IPS-15b (cell line): ENCODE data around the gene ZNF333.

Source experiments
- H3K27me3 ChIP-seq: one replicate; pipeline ENCODE4 v1.6.1; 2013; ENCODE audit warnings: low read length; ENCODE audit not compliant: control insufficient read depth, insufficient read depth
- H3K36me3 ChIP-seq: one replicate; pipeline ENCODE4 v1.6.1; 2013; ENCODE audit warnings: low read length; ENCODE audit not compliant: control insufficient read depth, insufficient read depth
- H3K4me1 ChIP-seq: one replicate; pipeline ENCODE4 v1.6.1; 2013; ENCODE audit warnings: mild to moderate bottlenecking, low read length; ENCODE audit not compliant: control insufficient read depth, insufficient read depth
- H3K4me3 ChIP-seq: one replicate; pipeline ENCODE4 v1.5.1; 2013; ENCODE audit warnings: low read depth, low read length
- H3K9ac ChIP-seq: one replicate; pipeline ENCODE4 v1.6.1; 2013; ENCODE audit warnings: low read depth, mild to moderate bottlenecking, low read length
- H3K9me3 ChIP-seq: one replicate; pipeline ENCODE4 v1.6.1; 2013; ENCODE audit warnings: mild to moderate bottlenecking, low read length; ENCODE audit not compliant: control insufficient read depth, insufficient read depth

ZNF333 gene

DNA sequence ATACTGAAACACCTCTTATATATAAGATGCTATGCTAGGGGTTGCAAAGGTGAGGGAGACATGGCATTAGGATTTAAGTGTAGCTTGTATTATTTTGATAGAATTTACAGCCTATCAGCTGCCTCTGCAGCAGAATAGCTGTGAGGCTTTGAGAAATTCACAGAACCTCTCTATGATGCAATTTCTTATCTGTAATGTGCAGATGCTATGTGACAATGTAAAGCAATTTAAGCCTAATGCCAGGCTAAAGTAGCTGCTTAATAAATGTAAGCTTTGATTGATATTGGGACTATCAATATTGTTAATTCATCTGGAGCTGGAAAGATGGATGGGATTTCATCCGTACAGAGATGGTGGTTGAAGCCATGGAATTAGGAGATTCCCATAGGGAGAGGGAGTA lies 16.8 kb upstream of the ZNF333 start:
- Histone ChIP-seq H3K4me1 (no peaks in the 10 kb centered on the region), H3K9ac (no peak overlapping the region), H3K4me3 (no peak overlapping the region), H3K36me3 (no peaks in the 10 kb centered on the region), H3K27me3 (no peaks in the 10 kb centered on the region), H3K9me3 (no peaks in the 10 kb centered on the region)

- Histone ChIP-seq H3K4me3 (no peak within 1 kb of the TSS), H3K9me3 (no peaks in the 10 kb centered on the region), H3K36me3 (no peaks in the 10 kb centered on the region), H3K4me1 (no peaks in the 10 kb centered on the region), H3K9ac (no peak within 1 kb of the TSS), H3K27me3 (peaks cover 2% of the 10 kb centered on the region)
These were observed 15.1 kb upstream of the ZNF333 start, which contains the start of gene ADGRE3 for GRCh38 chr19:14674764-14675163. Gene ADGRE3, minus strand, starts transcription at chr19:14674844. Its CDS starts 74 bp downstream, at chr19:14674770.

- no peaks in the 10 kb centered on the region for H3K9me3 ChIP-seq
- H3K9ac ChIP-seq: no peak overlapping the region
These were observed 13.1 kb upstream of the ZNF333 start for GRCh38 chr19:14676762-14677161.

DNA sequence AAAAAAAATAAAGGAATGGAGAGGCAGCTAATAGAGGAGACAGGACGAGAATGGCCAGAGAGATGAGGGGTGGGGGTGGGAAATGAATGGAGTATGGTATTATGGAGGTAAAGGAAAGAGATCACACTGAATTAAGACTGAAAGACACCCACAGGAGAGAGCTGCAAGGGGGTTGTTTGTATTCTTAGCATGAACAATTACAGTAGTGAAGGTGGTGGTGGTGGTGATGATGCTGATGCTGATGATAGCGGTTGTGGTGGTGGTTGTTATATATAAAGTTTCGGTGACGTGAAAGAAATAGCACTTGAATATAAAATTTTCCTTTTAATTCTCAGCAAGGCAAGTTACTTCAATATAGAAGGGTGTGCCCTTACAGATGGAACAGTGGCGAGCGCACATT lies 12.4 kb upstream of the ZNF333 start:
- Histone ChIP-seq H3K9ac (no peak overlapping the region), H3K9me3 (no peaks in the 10 kb centered on the region), H3K36me3 (no peaks in the 10 kb centered on the region), H3K27me3 (peaks cover 6% of the 10 kb centered on the region), H3K4me3 (no peak overlapping the region), H3K4me1 (no peaks in the 10 kb centered on the region)

More at GRCh38 chr19:14676762-14677161, 13.1 kb upstream of the ZNF333 start:
- Histone ChIP-seq H3K4me3 (no peak overlapping the region), H3K4me1 (no peaks in the 10 kb centered on the region), H3K27me3 (peaks cover 2% of the 10 kb centered on the region), H3K36me3 (no peaks in the 10 kb centered on the region)

- Histone ChIP-seq H3K36me3 (no peaks in the 10 kb centered on the region), H3K27me3 (peaks cover 6% of the 10 kb centered on the region), H3K9me3 (no peaks in the 10 kb centered on the region), H3K9ac (no peak overlapping the region), H3K4me3 (no peak overlapping the region), H3K4me1 (no peaks in the 10 kb centered on the region)
These were observed 11.6 kb upstream of the ZNF333 start for GRCh38 chr19:14678199-14678598.

DNA sequence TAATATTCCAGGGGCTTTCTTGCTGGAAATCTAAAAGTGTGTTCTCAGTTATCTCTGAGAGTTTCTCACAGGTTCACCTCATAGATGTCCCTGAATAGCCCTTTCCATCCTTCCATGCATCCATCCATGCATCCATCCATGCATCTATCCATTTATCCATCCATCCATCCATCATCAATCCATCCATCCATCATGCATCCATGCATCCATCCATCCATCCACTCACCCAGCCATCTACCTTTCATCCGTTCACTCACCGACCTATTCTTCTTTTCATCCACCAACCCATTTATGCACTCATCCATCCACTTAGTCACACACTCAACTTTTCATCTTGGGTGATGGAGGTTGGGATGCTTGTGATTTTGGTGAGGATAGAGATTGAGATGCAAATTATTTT lies 7.8 kb upstream of the ZNF333 start:
- Histone ChIP-seq H3K36me3 (no peaks in the 10 kb centered on the region), H3K4me1 (no peaks in the 10 kb centered on the region), H3K9ac (no peak overlapping the region), H3K9me3 (no peaks in the 10 kb centered on the region), H3K4me3 (no peak overlapping the region), H3K27me3 (peaks cover 6% of the 10 kb centered on the region)

DNA sequence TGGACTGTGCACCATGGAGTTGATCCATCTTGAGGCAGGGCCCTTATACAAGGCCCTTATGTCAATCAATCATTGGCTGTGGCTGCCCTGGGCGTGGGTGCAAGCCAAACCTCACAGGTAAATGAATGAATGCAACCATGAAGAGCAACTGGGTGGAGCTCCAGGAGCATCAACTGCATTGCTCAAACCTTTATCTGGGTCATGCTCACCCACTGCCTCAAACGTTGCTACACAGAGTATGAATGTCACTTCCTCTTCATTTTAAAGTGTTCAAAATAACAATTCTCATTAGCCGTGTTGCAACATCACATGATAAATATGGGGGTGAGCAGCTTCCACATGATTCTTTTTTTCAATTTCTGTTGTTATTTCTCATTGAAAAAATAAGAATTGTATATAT lies 6.4 kb upstream of the ZNF333 start:
- no peaks in the 10 kb centered on the region for H3K4me1 ChIP-seq
- H3K27me3 ChIP-seq: peaks cover 6% of the 10 kb centered on the region
- H3K9me3 ChIP-seq: no peaks in the 10 kb centered on the region
- no peak overlapping the region for H3K4me3 ChIP-seq
- no peaks in the 10 kb centered on the region for H3K36me3 ChIP-seq
- H3K9ac ChIP-seq: no peak overlapping the region

GRCh38 chr19:14686411-14686810 lies 3.4 kb upstream of the ZNF333 start:
- no peak overlapping the region for H3K4me3 ChIP-seq
- no peaks in the 10 kb centered on the region for H3K4me1 ChIP-seq
- no peak overlapping the region for H3K9ac ChIP-seq
- no peaks in the 10 kb centered on the region for H3K9me3 ChIP-seq
- peaks cover 4% of the 10 kb centered on the region for H3K27me3 ChIP-seq
- H3K36me3 ChIP-seq: no peaks in the 10 kb centered on the region

DNA sequence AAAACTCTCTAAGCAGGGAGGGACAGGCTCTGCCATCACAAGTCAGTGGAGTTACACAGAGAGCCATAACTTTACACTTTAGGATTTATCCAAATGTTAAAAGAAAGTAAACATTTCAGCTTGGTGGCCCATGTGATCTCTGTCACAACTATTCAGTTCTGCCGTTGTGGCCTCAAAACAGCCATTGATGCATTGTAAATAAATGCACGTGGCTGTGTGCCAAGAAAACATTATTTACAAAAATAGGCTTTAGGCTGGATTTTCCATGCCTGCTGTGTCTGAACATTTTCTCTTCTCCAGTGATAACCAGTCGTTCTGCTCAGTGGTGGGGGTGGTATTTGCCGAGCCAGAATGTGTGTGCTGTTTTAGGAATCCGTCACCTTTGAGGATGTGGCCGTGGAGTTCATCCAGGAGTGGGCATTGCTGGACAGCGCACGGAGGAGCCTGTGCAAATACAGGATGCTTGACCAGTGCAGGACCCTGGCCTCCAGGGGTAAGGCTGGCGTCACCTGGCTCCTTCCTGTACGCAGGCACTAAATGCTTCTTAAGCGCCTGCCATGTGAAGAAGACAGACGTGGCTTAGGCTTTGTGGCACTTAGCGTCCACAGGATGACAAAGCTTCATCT lies 4.9 kb downstream of the ZNF333 start:
- peaks cover 2% of the 10 kb centered on the region for H3K36me3 ChIP-seq
- H3K4me1 ChIP-seq: no peaks in the 10 kb centered on the region
- no peak overlapping the region for H3K9ac ChIP-seq
- H3K9me3 ChIP-seq: no peaks in the 10 kb centered on the region
- no peak overlapping the region for H3K4me3 ChIP-seq
- no peaks in the 10 kb centered on the region for H3K27me3 ChIP-seq

GRCh38 chr19:14695471-14695870 lies 5.6 kb downstream of the ZNF333 start:
- no peak overlapping the region for H3K9ac ChIP-seq
- H3K9me3 ChIP-seq: no peaks in the 10 kb centered on the region
- peaks cover 2% of the 10 kb centered on the region for H3K36me3 ChIP-seq
- no peaks in the 10 kb centered on the region for H3K27me3 ChIP-seq
- H3K4me1 ChIP-seq: no peaks in the 10 kb centered on the region
- H3K4me3 ChIP-seq: no peak overlapping the region

- Histone ChIP-seq H3K9ac (no peak overlapping the region), H3K4me3 (no peak overlapping the region), H3K4me1 (no peaks in the 10 kb centered on the region), H3K27me3 (no peaks in the 10 kb centered on the region), H3K9me3 (no peaks in the 10 kb centered on the region), H3K36me3 (peaks cover 11% of the 10 kb centered on the region)
These were observed 9.8 kb downstream of the ZNF333 start for GRCh38 chr19:14699641-14700040.

DNA sequence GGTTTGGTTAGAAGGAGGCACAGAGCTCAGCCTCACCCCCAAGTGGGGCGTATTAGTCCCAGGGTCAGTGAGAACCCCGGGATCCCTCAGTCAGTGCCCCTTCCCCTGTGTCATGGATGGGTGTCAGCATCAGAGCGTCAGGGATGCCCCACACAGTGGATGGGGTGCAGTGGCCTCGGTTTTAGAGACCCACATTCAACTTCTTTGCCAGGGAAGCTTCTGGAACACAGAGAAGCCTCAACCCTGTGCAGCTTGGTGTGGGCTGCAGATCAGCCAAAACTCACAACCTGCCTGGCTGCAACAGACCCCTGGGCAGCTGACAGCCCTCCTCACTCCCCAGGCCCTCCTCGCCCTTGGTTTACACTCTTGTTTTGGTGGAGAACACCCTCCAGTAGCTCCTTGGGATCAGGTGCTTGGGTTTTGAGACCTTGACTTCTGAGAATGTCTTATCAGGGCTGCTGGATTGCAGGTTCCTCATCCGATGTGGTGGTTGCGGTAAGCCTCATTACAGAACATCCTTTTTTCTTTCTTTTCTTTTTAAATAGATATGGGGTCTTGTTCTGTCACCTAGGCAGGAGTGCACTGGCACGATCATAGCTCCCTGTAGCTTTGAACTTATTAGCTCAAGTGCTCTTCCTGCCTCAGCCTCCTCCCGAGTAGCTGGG lies 11.0 kb downstream of the ZNF333 start:
- peaks cover 13% of the 10 kb centered on the region for H3K36me3 ChIP-seq
- H3K9me3 ChIP-seq: no peaks in the 10 kb centered on the region
- no peaks in the 10 kb centered on the region for H3K4me1 ChIP-seq
- no peak overlapping the region for H3K9ac ChIP-seq
- no peak overlapping the region for H3K4me3 ChIP-seq
- no peaks in the 10 kb centered on the region for H3K27me3 ChIP-seq
